Measurements from ENCODE around the gene FXYD1.
"Not testable (repeated sequence)": the region's sequence is repeated elsewhere in the genome, so short reads cannot be mapped to it uniquely, and the experiment has no call there.

The FXYD1 gene

GRCh38 chr19:35149463-35149862, 10.8 kb downstream of the FXYD1 start:
- H3K27me3 ChIP-seq (ENCODE audit: insufficient read depth, low read length) = peaks cover 21% of the 10 kb centered on the region
- no peak overlapping the region for H3K27ac ChIP-seq (ENCODE audit: low read depth, low read length)
- no peaks in the 10 kb centered on the region for H3K36me3 ChIP-seq (ENCODE audit: insufficient read depth, low read length)
- H3K9ac ChIP-seq (ENCODE audit: low read depth, low read length) = no peak overlapping the region
- no peaks in the 10 kb centered on the region for H3K9me3 ChIP-seq (ENCODE audit: insufficient read depth, low read depth, low read length)
- no peak overlapping the region for H3K4me3 ChIP-seq (ENCODE audit: low read length)
- 93% methylated on average over 3 of the region's 3 CpGs for WGBS
- peaks cover 22% of the 10 kb centered on the region for H3K4me1 ChIP-seq (ENCODE audit: insufficient read depth, low read length)

- Histone ChIP-seq H3K4me3 (ENCODE audit: low read length) (no peak overlapping the region), H3K4me1 (ENCODE audit: insufficient read depth, low read length) (peaks cover 20% of the 10 kb centered on the region), H3K36me3 (ENCODE audit: insufficient read depth, low read length) (no peaks in the 10 kb centered on the region), H3K9ac (ENCODE audit: low read depth, low read length) (no peak overlapping the region), H3K27me3 (ENCODE audit: insufficient read depth, low read length) (peaks cover 19% of the 10 kb centered on the region; the same call in 1 of the 2 replicates), H3K9me3 (ENCODE audit: insufficient read depth, low read depth, low read length) (no peaks in the 10 kb centered on the region), H3K27ac (ENCODE audit: low read depth, low read length) (no peak overlapping the region)
- WGBS = 69% methylated on average over 2 of the region's 2 CpGs
Observed at GRCh38 chr19:35150445-35150844, 11.8 kb downstream of the FXYD1 start.

- Histone ChIP-seq H3K4me1 (ENCODE audit: insufficient read depth, low read length) (peaks cover 26% of the 10 kb centered on the region), H3K36me3 (ENCODE audit: insufficient read depth, low read length) (no peaks in the 10 kb centered on the region), H3K4me3 (ENCODE audit: low read length) (no peak overlapping the region), H3K27me3 (ENCODE audit: insufficient read depth, low read length) (peaks cover 19% of the 10 kb centered on the region; the same call in 1 of the 2 replicates), H3K27ac (ENCODE audit: low read depth, low read length) (peak overlapping the region; percentile 37; the same call in 1 of the 2 replicates), H3K9me3 (ENCODE audit: insufficient read depth, low read depth, low read length) (no peaks in the 10 kb centered on the region), H3K9ac (ENCODE audit: low read depth, low read length) (no peak overlapping the region)
- 82% methylated on average over 20 of the region's 20 CpGs for WGBS
Observed at GRCh38 chr19:35151273-35152065, 12.8 kb downstream of the FXYD1 start.

- not testable (repeated sequence) for H3K4me3 ChIP-seq (ENCODE audit: low read length); H3K9me3 ChIP-seq (ENCODE audit: insufficient read depth, low read depth, low read length); H3K27ac ChIP-seq (ENCODE audit: low read depth, low read length); H3K9ac ChIP-seq (ENCODE audit: low read depth, low read length)
- H3K4me1 ChIP-seq (ENCODE audit: insufficient read depth, low read length) = peaks cover 26% of the 10 kb centered on the region
- 85% methylated on average over 10 of the region's 10 CpGs for WGBS
- peaks cover 11% of the 10 kb centered on the region for H3K36me3 ChIP-seq (ENCODE audit: insufficient read depth, low read length)
- H3K27me3 ChIP-seq (ENCODE audit: insufficient read depth, low read length) = peaks cover 19% of the 10 kb centered on the region; the same call in 1 of the 2 replicates
Observed at GRCh38 chr19:35153129-35153522, 14.5 kb downstream of the FXYD1 start.

- peaks cover 26% of the 10 kb centered on the region for H3K4me1 ChIP-seq (ENCODE audit: insufficient read depth, low read length)
- peaks cover 19% of the 10 kb centered on the region; the same call in 1 of the 2 replicates for H3K27me3 ChIP-seq (ENCODE audit: insufficient read depth, low read length)
- no peak overlapping the region for H3K9ac ChIP-seq (ENCODE audit: low read depth, low read length)
- H3K4me3 ChIP-seq (ENCODE audit: low read length) = peak overlapping the region; percentile 80
- no peaks in the 10 kb centered on the region for H3K9me3 ChIP-seq (ENCODE audit: insufficient read depth, low read depth, low read length)
- H3K36me3 ChIP-seq (ENCODE audit: insufficient read depth, low read length) = peaks cover 19% of the 10 kb centered on the region
- 1% methylated on average over 34 of the region's 36 CpGs for WGBS
- H3K27ac ChIP-seq (ENCODE audit: low read depth, low read length) = no peak overlapping the region
Observed at GRCh38 chr19:35153701-35154524, 15.3 kb downstream of the FXYD1 start.

- under 1% methylated on average over 48 of the region's 49 CpGs for WGBS
- peaks cover 27% of the 10 kb centered on the region for H3K36me3 ChIP-seq (ENCODE audit: insufficient read depth, low read length)
- H3K27me3 ChIP-seq (ENCODE audit: insufficient read depth, low read length) = peaks cover 19% of the 10 kb centered on the region; the same call in 1 of the 2 replicates
- peak within 1 kb of the TSS; percentile 80 for H3K4me3 ChIP-seq (ENCODE audit: low read length)
- peaks cover 26% of the 10 kb centered on the region for H3K4me1 ChIP-seq (ENCODE audit: insufficient read depth, low read length)
- peak within 1 kb of the TSS; percentile 82 for H3K9ac ChIP-seq (ENCODE audit: low read depth, low read length)
- H3K9me3 ChIP-seq (ENCODE audit: insufficient read depth, low read depth, low read length) = no peaks in the 10 kb centered on the region
- peak within 1 kb of the TSS; percentile 58 for H3K27ac ChIP-seq (ENCODE audit: low read depth, low read length)
Observed at GRCh38 chr19:35154525-35155406, 16.1 kb downstream of the FXYD1 start, which contains the start of gene FXYD5. FXYD5 (plus strand) TSS chr19:35154735; CDS start chr19:35155551, 816 bp downstream.

- peaks cover 19% of the 10 kb centered on the region; the same call in 1 of the 2 replicates for H3K27me3 ChIP-seq (ENCODE audit: insufficient read depth, low read length)
Observed at GRCh38 chr19:35155441-35155840, 16.8 kb downstream of the FXYD1 start.

GRCh38 chr19:35155981-35156672, 17.5 kb downstream of the FXYD1 start:
- 91% methylated on average over 6 of the region's 6 CpGs for WGBS
- no peak overlapping the region for H3K27ac ChIP-seq (ENCODE audit: low read depth, low read length)
- no peak overlapping the region for H3K9ac ChIP-seq (ENCODE audit: low read depth, low read length)
- no peaks in the 10 kb centered on the region for H3K9me3 ChIP-seq (ENCODE audit: insufficient read depth, low read depth, low read length)
- H3K4me3 ChIP-seq (ENCODE audit: low read length) = peak overlapping the region; percentile 80
- peaks cover 19% of the 10 kb centered on the region for H3K4me1 ChIP-seq (ENCODE audit: insufficient read depth, low read length)
- peaks cover 19% of the 10 kb centered on the region; the same call in 1 of the 2 replicates for H3K27me3 ChIP-seq (ENCODE audit: insufficient read depth, low read length)
- peaks cover 40% of the 10 kb centered on the region for H3K36me3 ChIP-seq (ENCODE audit: insufficient read depth, low read length)

More at GRCh38 chr19:35155441-35155840, 16.8 kb downstream of the FXYD1 start:
- no peaks in the 10 kb centered on the region for H3K9me3 ChIP-seq (ENCODE audit: insufficient read depth, low read depth, low read length)
- 17% methylated on average over 17 of the region's 17 CpGs for WGBS
- peaks cover 33% of the 10 kb centered on the region for H3K36me3 ChIP-seq (ENCODE audit: insufficient read depth, low read length)
- peak overlapping the region; percentile 58; the same call in 1 of the 2 replicates for H3K27ac ChIP-seq (ENCODE audit: low read depth, low read length)
- peaks cover 24% of the 10 kb centered on the region for H3K4me1 ChIP-seq (ENCODE audit: insufficient read depth, low read length)
- peak overlapping the region; percentile 82 for H3K9ac ChIP-seq (ENCODE audit: low read depth, low read length)
- peak overlapping the region; percentile 80 for H3K4me3 ChIP-seq (ENCODE audit: low read length)

GRCh38 chr19:35156673-35157014, 18.0 kb downstream of the FXYD1 start:
- H3K4me3 ChIP-seq (ENCODE audit: low read length) = no peak overlapping the region
- H3K27me3 ChIP-seq (ENCODE audit: insufficient read depth, low read length) = peaks cover 19% of the 10 kb centered on the region; the same call in 1 of the 2 replicates
- WGBS = 82% methylated on average over 7 of the region's 7 CpGs
- H3K36me3 ChIP-seq (ENCODE audit: insufficient read depth, low read length) = peaks cover 45% of the 10 kb centered on the region
- no peak overlapping the region for H3K27ac ChIP-seq (ENCODE audit: low read depth, low read length)
- no peaks in the 10 kb centered on the region for H3K9me3 ChIP-seq (ENCODE audit: insufficient read depth, low read depth, low read length)
- H3K4me1 ChIP-seq (ENCODE audit: insufficient read depth, low read length) = peaks cover 15% of the 10 kb centered on the region
- no peak overlapping the region for H3K9ac ChIP-seq (ENCODE audit: low read depth, low read length)

- no peak overlapping the region for H3K27ac ChIP-seq (ENCODE audit: low read depth, low read length)
- over 99% methylated on average over 4 of the region's 4 CpGs for WGBS
- H3K4me3 ChIP-seq (ENCODE audit: low read length) = no peak overlapping the region
- peaks cover 15% of the 10 kb centered on the region for H3K4me1 ChIP-seq (ENCODE audit: insufficient read depth, low read length)
- no peaks in the 10 kb centered on the region for H3K9me3 ChIP-seq (ENCODE audit: insufficient read depth, low read depth, low read length)
- H3K9ac ChIP-seq (ENCODE audit: low read depth, low read length) = no peak overlapping the region
- H3K27me3 ChIP-seq (ENCODE audit: insufficient read depth, low read length) = peaks cover 19% of the 10 kb centered on the region; the same call in 1 of the 2 replicates
- peaks cover 53% of the 10 kb centered on the region for H3K36me3 ChIP-seq (ENCODE audit: insufficient read depth, low read length)
Observed at GRCh38 chr19:35157431-35157830, 18.8 kb downstream of the FXYD1 start.

Data from HUES64 (cell line).